Ishikawa (cell line): ENCODE measurements around the gene TMPO.

ENCODE experiments used
- CEBPB ChIP-seq: IDR thresholded peaks from 2 replicates; pipeline ENCODE4 v1.6.1; 2012
- EP300 ChIP-seq: IDR thresholded peaks from 2 replicates; pipeline ENCODE4 v1.6.1; 2012; ENCODE audit warnings: borderline replicate concordance
- NFIC ChIP-seq: IDR thresholded peaks from 2 replicates; pipeline ENCODE4 v1.6.1; 2012
- RAD21 ChIP-seq: IDR thresholded peaks from 2 replicates; pipeline ENCODE4 v1.6.1; 2012; ENCODE audit warnings: low read depth
- REST ChIP-seq: IDR thresholded peaks from 2 replicates; pipeline ENCODE4 v1.6.1; 2012; ENCODE audit warnings: low read depth, mild to moderate bottlenecking
- TAF1 ChIP-seq: IDR thresholded peaks from 2 replicates; pipeline ENCODE4 v1.6.1; 2012; ENCODE audit warnings: low read depth, mild to moderate bottlenecking
- TCF12 ChIP-seq: IDR thresholded peaks from 2 replicates; pipeline ENCODE4 v1.6.1; 2012; ENCODE audit warnings: low read depth
- TEAD4 ChIP-seq: IDR thresholded peaks from 2 replicates; pipeline ENCODE4 v1.6.1; 2012
- YY1 ChIP-seq: IDR thresholded peaks from 2 replicates; pipeline ENCODE4 v1.6.1; 2012; ENCODE audit warnings: low read depth

GRCh38 chr12:98574110-98574509 lies 58.7 kb downstream of the TMPO start:
- TF ChIP-seq REST (no peak), TAF1 (no peak), EP300 (no peak), NFIC (no peak), RAD21 (no peak), CEBPB (no peak), TCF12 (no peak), TEAD4 (no peak), YY1 (no peak)
